ENCODE data around the gene WASF2. TPM values are rescaled to one million over a fixed set of nuclear protein-coding genes. Genes with fewer than 3 reads are reported as not detected.
"Not testable (repeated sequence)": the region's sequence is repeated elsewhere in the genome, so short reads cannot be mapped to it uniquely, and the experiment has no call there.

Gene WASF2
- total RNA-seq, 1 donor from 2014 or later, result 70.4 TPM

- Histone ChIP-seq H3K27me3 (no peaks in the 10 kb centered on the region), H3K27ac (no peak overlapping the region), H3K4me3 (no peak overlapping the region), H3K9me3 (no peaks in the 10 kb centered on the region), H3K36me3 (peaks cover 88 to 100% of the 10 kb centered on the region in 2 donors), H3K4me1 (peaks cover 0 to 4% of the 10 kb centered on the region in 2 donors)
- intact Hi-C loops (cut with DNase I), result no loop called here
- no peak for TF ChIP-seq CTCF (IDR thresholded peaks at IDR 0.05)
- DNase-seq (ENCODE audit: low spot score in 2 of 2), result no peak
Measured at GRCh38 chr1:27413004-27413403, 77.0 kb downstream of the WASF2 start.

GRCh38 chr1:27412502-27412901, 77.5 kb downstream of the WASF2 start:
- no peak overlapping the region for H3K4me3 ChIP-seq
- H3K36me3 ChIP-seq, result peaks cover 91 to 100% of the 10 kb centered on the region in 2 donors
- no peak for TF ChIP-seq CTCF (IDR thresholded peaks at IDR 0.05)
- no peaks in the 10 kb centered on the region for H3K9me3 ChIP-seq
- H3K27ac ChIP-seq, result no peak overlapping the region
- intact Hi-C loops (cut with DNase I), result no loop called here
- H3K27me3 ChIP-seq, result no peaks in the 10 kb centered on the region
- H3K4me1 ChIP-seq, result peaks cover 0 to under 1% of the 10 kb centered on the region in 2 donors
- DNase-seq (ENCODE audit: low spot score in 2 of 2), result no peak

- TF ChIP-seq CTCF (IDR thresholded peaks at IDR 0.05), result no peak
- no peak overlapping the region for H3K4me3 ChIP-seq
Measured at GRCh38 chr1:27410709-27411108, 79.3 kb downstream of the WASF2 start.

GRCh38 chr1:27409669-27410068, 80.3 kb downstream of the WASF2 start:
- TF ChIP-seq CTCF (IDR thresholded peaks at IDR 0.05), result no peak
- no peak overlapping the region for H3K4me3 ChIP-seq
- no peaks in the 10 kb centered on the region for H3K27me3 ChIP-seq
- H3K4me1 ChIP-seq, result peaks cover 0 to 8% of the 10 kb centered on the region in 2 donors
- H3K36me3 ChIP-seq, result peaks cover 82 to 83% of the 10 kb centered on the region in 2 donors
- H3K9me3 ChIP-seq, result no peaks in the 10 kb centered on the region
- intact Hi-C loops (cut with DNase I), result no loop called here
- DNase-seq (ENCODE audit: low spot score in 2 of 2), result no peak
- H3K27ac ChIP-seq, result no peak overlapping the region

More at GRCh38 chr1:27410709-27411108, 79.3 kb downstream of the WASF2 start:
- no peaks in the 10 kb centered on the region for H3K27me3 ChIP-seq
- peaks cover 89 to 93% of the 10 kb centered on the region in 2 donors for H3K36me3 ChIP-seq
- H3K9me3 ChIP-seq, result no peaks in the 10 kb centered on the region
- DNase-seq (ENCODE audit: low spot score in 2 of 2), result no peak
- no peaks in the 10 kb centered on the region for H3K4me1 ChIP-seq
- no peak overlapping the region for H3K27ac ChIP-seq
- intact Hi-C loops (cut with DNase I), result no loop called here

- no peak for TF ChIP-seq CTCF (IDR thresholded peaks at IDR 0.05)
- Histone ChIP-seq H3K36me3 (peaks cover 67 to 68% of the 10 kb centered on the region in 2 donors), H3K4me3 (no peak overlapping the region), H3K9me3 (no peaks in the 10 kb centered on the region), H3K4me1 (peaks cover 5 to 20% of the 10 kb centered on the region in 2 donors), H3K27ac (no peak overlapping the region), H3K27me3 (no peaks in the 10 kb centered on the region)
- intact Hi-C loops (cut with DNase I), result no loop called here
- DNase-seq (ENCODE audit: low spot score in 2 of 2), result no peak
Measured at GRCh38 chr1:27408151-27408550, 81.8 kb downstream of the WASF2 start.

- DNase-seq (ENCODE audit: low spot score in 2 of 2); intact Hi-C loops (cut with DNase I); H3K27me3 ChIP-seq; H3K4me3 ChIP-seq; H3K9me3 ChIP-seq: not testable (repeated sequence)
- Histone ChIP-seq H3K4me1 (peaks cover 18 to 31% of the 10 kb centered on the region in 2 donors), H3K27ac (peak overlapping the region; percentile 65 to 75), H3K36me3 (peaks cover 53 to 54% of the 10 kb centered on the region in 2 donors)
Measured at GRCh38 chr1:27406791-27407190, 83.2 kb downstream of the WASF2 start.
